Stimulated activated CD8-positive, alpha-beta memory T cell treated with anti-CD3 and anti-CD28 coated beads, Interleukin-7, amount 100 ng/mL, for 24 hours (primary cell): Measurements from ENCODE around the gene ABL1.

Source experiments
- DNase-seq: peaks from one replicate; pipeline ENCODE4 v3.0.0-alpha.2; 2020; ENCODE audit warnings: low read depth

Gene ABL1

GRCh38 chr9:130891688-130892476, 56.8 kb downstream of the ABL1 start:
- no peak for DNase-seq

DNA sequence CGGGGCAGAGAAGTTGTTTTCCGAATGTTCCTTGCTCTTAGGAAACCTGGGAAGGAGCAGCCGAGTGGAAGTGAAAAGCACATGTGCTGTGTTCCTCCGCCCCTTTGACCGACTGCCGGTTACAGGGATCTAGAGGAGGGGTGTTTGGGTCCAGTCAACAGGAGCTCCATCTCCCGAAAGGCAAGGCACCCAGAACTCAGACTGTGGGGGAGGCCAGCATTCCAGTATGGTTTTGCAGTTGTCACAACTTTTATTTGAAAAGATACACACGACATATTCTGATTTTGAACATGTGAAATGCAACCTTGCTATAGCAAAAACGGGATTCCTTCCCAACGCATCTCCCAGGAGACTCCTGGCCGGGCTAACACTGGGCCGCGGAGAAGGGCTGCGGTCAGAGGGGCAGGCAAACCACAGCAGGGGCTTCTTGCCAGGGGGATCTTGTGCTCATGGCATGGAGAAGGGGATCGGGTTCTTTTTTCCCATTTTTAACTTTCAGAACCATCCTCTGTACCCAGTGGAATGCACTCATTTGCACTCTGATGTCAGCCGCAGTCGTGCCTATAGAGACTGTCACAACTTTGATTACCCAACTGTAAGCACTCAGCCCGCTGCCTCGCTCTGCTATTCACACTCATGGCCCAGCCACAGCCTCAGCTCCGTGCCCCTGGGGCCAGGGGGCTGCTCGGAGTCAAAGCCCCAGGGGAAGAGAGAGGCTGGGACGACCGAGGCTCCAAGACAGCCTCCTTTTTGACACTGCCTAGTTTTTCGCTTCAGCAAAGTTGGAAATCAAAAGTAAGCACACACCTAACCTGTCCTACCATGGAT, 57.6 kb downstream of the ABL1 start:
- DNase-seq: no peak

DNA sequence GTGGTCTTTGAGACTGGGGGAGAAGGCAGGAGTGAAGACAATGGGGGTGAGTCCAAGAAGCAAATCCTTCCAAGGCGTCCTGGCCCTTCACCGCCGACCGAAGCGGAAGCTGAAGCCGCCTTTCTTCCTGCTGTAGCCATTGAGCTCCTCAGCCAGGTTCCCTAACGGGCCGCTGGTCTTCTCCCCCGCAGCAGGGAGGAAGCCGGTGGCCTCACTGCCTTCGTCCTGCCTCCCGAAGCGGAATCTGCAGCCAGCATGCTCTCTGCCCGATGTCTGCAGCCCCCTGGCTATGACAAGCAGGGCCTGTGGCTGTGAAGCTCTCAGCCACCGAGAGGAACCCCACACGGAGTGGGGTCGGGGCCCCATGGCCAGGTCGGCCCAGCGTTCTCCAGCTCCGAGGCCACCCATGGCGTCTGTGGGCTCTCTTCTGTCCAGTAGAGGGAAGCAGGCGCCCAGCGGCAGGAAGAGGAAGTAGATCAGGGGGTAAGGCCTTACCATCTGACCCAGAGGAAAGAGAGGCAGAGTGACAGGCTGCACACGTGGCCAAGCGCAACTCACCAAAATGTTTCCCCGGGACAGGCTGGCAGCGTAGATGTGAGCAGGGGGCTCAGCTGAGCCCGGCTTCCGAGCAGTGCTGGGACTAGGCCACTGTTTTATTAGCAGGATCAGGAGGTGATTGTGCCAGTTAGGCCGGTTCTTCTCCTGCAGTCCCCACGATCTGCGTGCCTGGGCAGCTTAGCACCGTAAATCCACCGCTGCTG, 58.5 kb downstream of the ABL1 start:
- DNase-seq: no peak

DNA sequence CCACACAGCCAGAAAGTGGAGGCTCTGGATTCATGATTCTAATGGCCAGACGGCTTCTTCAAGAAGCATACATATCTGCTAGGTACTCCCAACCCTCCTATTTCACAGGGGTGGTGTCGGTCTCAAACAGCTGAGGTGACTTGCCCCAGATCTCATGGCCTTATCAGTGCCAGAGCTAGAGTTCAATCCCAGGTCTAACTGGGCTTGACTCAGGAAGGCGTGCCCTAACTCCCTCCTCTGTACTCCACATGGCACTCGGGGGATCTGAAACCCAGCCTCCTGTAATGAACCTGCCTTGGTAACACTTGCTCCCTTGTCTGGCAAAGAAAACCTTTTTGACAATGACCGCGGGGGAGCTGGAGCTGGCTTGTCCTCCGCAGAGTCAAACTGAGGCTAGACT, 59.5 kb downstream of the ABL1 start:
- DNase-seq: no peak

DNA sequence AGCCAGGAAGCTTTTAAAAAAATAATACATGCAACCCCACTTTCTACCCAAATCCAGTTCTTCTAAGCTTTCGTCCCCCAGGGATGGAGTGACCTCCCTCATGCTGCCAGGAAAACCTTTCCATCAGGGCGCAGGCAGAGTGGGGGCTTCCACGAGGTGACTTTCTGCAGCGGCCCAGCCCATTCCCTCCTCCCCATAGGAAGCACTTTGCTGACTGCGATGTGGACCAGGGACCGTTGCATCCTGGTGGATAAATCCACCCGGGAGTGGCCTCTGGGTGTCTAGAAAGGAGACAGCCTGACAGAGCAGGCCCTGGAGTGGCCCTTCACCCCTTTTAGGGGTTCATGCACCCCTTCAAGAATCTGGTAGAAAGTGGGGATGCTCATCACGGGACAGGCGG, 60.0 kb downstream of the ABL1 start:
- no peak for DNase-seq

- no peak for DNase-seq
Measured at GRCh38 chr9:130895481-130896232, 60.6 kb downstream of the ABL1 start.

DNA sequence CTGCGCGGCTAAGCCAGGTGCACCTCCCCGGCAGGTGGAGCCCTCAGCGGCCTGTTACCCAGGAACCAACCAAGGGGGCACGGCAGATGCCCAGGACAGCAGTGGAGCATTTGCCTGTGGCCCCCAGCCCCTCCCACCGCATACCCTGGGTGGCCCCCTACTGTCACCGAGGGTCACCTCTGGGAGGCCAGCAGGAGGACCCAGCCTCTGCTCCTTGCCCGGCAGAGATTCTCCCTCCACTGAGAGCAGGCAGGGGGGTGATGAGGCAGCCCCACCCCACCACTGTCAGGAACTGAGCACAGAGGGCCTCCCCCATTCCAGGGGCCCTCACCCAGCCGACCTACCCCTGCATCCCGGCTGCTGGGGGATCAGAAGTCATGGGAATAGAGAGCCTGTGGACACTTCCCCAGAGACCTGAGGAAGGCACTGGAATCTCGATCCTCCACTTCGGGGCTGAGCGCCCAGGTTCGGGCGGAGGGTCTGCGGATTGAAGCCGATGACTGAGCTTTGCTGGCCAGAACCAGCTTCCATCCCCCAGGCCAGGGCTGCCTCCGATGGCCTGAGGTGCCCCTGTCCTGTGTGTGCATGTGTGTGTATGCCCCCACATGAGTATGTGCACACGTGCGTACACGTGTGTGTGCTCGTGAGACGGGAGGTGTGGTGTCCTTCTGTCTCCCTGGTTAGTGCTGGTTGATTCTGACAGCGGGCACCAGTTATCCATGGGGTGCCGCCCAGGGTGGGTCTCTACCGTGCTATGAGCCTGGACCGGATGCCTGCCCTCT, 61.4 kb downstream of the ABL1 start, which contains the start of gene QRFP:
QRFP (minus strand) TSS at position 580 of the 782 bp plus-strand sequence. CDS start 2,974 bp downstream, outside the sequence.
- DNase-seq: no peak

DNA sequence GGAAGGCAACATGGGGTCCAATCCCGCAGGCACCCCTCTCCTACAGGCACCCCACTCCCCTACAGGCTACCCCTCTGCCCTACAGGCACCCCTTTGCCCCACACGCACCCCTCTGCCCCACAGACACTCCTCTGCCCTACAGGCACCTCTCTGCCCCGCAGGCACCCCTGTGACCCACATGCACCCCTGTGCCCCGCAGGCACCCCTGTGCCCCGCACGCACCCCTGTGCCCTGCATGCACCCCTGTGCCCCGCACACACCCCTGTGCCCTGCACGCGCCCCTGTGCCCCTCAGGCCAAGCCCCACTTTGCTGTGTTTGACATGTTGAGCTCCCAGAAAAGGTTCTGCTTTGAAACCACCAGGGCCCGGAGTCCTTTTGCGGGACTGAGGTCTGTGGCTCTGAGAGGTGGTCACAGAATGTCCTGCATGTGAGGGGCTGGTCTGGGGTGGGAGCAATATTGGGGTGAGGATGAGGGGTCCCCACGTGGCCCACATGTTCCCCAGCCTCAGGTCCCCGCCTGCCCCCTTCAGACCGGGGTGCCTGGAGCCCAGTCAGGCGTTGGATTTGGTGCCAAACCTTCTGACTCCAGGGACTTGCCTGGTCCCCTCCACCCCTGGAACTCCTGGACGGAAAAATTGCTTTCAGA, 62.2 kb downstream of the ABL1 start:
- no peak for DNase-seq

DNA sequence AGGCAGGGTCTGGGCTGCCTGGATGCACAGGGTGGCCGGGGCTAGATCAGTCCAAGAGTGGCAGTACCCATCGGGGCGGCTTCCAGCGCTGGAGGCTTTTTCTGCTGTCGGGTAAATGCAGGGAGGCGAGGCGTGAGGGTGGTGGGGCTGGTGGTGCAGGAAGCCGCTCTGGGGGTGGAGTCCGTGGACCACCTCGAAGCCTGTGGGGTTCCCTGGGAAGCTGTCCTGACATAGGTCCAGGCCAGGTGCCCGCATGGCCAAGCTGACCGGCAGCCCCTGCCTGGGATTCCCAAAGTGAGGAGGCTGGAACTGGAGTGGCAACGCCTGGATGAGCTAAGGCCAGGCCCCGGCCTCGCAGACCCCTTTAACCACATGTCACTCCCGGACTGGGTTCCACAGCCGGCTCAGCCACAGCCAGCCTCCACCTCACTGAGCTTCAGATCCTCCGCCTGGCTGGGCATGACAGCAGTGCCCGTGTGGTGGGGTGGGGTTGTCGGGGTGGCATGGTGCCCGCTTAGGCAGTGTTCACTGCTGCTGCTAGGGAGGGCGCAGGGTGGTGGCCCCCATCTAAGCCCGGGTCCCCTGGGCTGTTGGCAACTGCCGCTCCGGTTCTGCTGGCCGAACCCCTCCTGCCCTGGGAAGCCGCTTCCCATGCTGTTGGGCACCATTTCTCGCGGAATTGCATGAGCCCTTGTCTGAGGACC, 62.9 kb downstream of the ABL1 start:
- DNase-seq: no peak

DNA sequence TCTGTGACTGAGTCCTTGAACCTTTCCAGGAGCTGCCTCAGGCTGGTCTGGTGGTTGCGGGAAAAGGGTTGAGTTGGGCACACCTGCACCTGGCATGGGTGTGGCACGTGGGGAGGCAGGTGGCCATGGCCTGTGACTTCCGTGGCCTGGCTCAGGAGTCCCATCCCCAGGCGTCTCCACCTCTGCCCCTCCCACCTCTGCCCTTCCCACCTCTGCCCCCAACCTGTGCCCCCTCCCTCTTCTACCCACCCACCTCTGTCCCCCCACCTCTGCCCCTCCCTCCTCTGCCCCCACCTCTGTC, 63.4 kb downstream of the ABL1 start:
- no peak for DNase-seq

- no peak for DNase-seq
Measured at GRCh38 chr9:130899051-130899748, 64.1 kb downstream of the ABL1 start.

DNA sequence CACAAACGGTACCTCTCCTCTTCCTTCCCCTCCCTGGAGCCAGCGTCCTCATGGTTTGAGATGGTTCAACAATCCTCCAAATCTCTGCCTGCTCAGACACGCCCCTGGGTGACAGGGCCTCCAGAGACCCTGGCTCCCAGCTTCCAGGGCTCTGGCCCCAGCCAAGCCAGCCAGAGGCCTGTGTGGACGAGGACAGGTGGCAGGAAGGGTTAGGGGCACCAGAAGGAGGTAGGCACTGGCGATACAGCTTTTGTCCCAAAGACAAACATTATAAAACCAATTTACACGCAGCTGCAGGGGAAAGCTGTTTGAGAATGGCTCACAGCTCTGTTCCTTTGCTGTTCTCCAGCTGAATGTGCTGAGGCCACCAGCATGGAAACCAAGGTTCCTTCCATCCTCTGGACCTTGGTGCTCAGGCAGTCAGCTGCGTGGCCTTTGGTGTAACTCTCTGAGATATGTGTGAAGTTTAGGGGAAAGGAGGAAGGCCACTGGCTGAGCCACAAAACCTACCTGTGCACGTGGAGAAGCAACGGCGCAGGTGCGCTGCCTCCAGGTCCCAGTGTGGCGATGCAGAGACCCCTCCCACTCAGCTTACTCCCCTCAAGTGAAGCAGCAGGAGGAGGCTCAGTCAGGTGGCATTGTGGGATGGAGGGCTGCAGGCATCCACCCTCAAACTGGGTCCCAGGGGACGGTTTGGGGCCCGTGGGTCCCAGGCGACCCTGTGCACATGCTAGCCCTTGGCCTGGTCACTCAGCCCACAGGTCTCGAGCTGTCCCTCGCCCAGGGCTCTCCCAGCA, 65.8 kb downstream of the ABL1 start:
- no peak for DNase-seq

- no peak for DNase-seq
Measured at GRCh38 chr9:130901498-130902203, 66.6 kb downstream of the ABL1 start.

GRCh38 chr9:130902204-130903185, 67.4 kb downstream of the ABL1 start:
- no peak for DNase-seq

- no peak for DNase-seq
Measured at GRCh38 chr9:130903194-130904069, 68.4 kb downstream of the ABL1 start.
